GM04503 (cell line): ENCODE measurements around the gene CHPT1.
"Not testable (repeated sequence)": the region's sequence is repeated elsewhere in the genome, so short reads cannot be mapped to it uniquely, and the experiment has no call there.

Experiments used
- DNase-seq: peaks from one replicate; pipeline ENCODE4 v3.0.0-alpha.2; 2012; ENCODE audit warnings: low read depth

Gene CHPT1

GRCh38 chr12:101697197-101697929 lies at the start of gene CHPT1:
Gene CHPT1 (plus strand): TSS chr12:101697640. CDS start chr12:101697862, 222 bp downstream.
- no peak for DNase-seq

- DNase-seq: no peak
Observed at GRCh38 chr12:101647711-101648110, 49.7 kb upstream of the CHPT1 start.

- no peak for DNase-seq
Observed at GRCh38 chr12:101648195-101648594, 49.2 kb upstream of the CHPT1 start.

GRCh38 chr12:101650346-101651117 lies 46.9 kb upstream of the CHPT1 start:
- DNase-seq: no peak

GRCh38 chr12:101653030-101653429 lies 44.4 kb upstream of the CHPT1 start:
- no peak for DNase-seq

GRCh38 chr12:101653503-101653902 lies 43.9 kb upstream of the CHPT1 start:
- no peak for DNase-seq

- DNase-seq: no peak
Observed at GRCh38 chr12:101654442-101654841, 43.0 kb upstream of the CHPT1 start.

- no peak for DNase-seq
Observed at GRCh38 chr12:101655393-101655792, 42.0 kb upstream of the CHPT1 start.

GRCh38 chr12:101660662-101661061 lies 36.8 kb upstream of the CHPT1 start:
- not testable (repeated sequence) for DNase-seq

GRCh38 chr12:101663298-101663697 lies 34.1 kb upstream of the CHPT1 start:
- DNase-seq: no peak

- no peak for DNase-seq
Observed at GRCh38 chr12:101664992-101665391, 32.4 kb upstream of the CHPT1 start.

GRCh38 chr12:101666052-101666728 lies 31.2 kb upstream of the CHPT1 start:
- no peak for DNase-seq

GRCh38 chr12:101667591-101667990 lies 29.8 kb upstream of the CHPT1 start:
- no peak for DNase-seq

GRCh38 chr12:101670007-101670671 lies 27.3 kb upstream of the CHPT1 start:
- DNase-seq: peak; percentile 11

- no peak for DNase-seq
Observed at GRCh38 chr12:101671157-101671791, 26.2 kb upstream of the CHPT1 start.

GRCh38 chr12:101671833-101672232 lies 25.6 kb upstream of the CHPT1 start:
- DNase-seq: no peak

- DNase-seq: no peak
Observed at GRCh38 chr12:101675555-101675954, 21.9 kb upstream of the CHPT1 start.

- not testable (repeated sequence) for DNase-seq
Observed at GRCh38 chr12:101676497-101676896, 20.9 kb upstream of the CHPT1 start.

- DNase-seq: no peak
Observed at GRCh38 chr12:101678081-101678480, 19.4 kb upstream of the CHPT1 start.

GRCh38 chr12:101680240-101680639 lies 17.2 kb upstream of the CHPT1 start:
- DNase-seq: no peak

- no peak for DNase-seq
Observed at GRCh38 chr12:101680647-101681046, 16.8 kb upstream of the CHPT1 start.

GRCh38 chr12:101681627-101682026 lies 15.8 kb upstream of the CHPT1 start:
- not testable (repeated sequence) for DNase-seq
